ENCODE results near the gene ATP6V0A1.

The ATP6V0A1 gene

GRCh38 chr17:42521666-42522262 lies 63.1 kb downstream of the ATP6V0A1 start:
- no peak for TF ChIP-seq CTCF (IDR thresholded peaks at IDR 0.05; ENCODE audit: insufficient read depth, missing control alignments)
- FAIRE-seq (no peak), DNase-seq (ENCODE audit: insufficient read length, low spot score) (no peak)

- FAIRE-seq (no peak), DNase-seq (ENCODE audit: insufficient read length, low spot score) (no peak)
- TF ChIP-seq CTCF (IDR thresholded peaks at IDR 0.05; ENCODE audit: insufficient read depth, missing control alignments), result no peak
These were observed 63.6 kb downstream of the ATP6V0A1 start for GRCh38 chr17:42522263-42522790.

GRCh38 chr17:42522798-42523278 lies 64.2 kb downstream of the ATP6V0A1 start:
- FAIRE-seq (no peak), DNase-seq (ENCODE audit: insufficient read length, low spot score) (no peak)
- TF ChIP-seq CTCF (IDR thresholded peaks at IDR 0.05; ENCODE audit: insufficient read depth, missing control alignments), result no peak

GRCh38 chr17:42525221-42525620 lies 66.5 kb downstream of the ATP6V0A1 start:
- no peak for FAIRE-seq
- no peak for TF ChIP-seq CTCF (IDR thresholded peaks at IDR 0.05; ENCODE audit: insufficient read depth, missing control alignments)
- no peak for DNase-seq (ENCODE audit: insufficient read length, low spot score)

GRCh38 chr17:42526031-42526444 lies 67.4 kb downstream of the ATP6V0A1 start:
- TF ChIP-seq CTCF (IDR thresholded peaks at IDR 0.05; ENCODE audit: insufficient read depth, missing control alignments), result no peak
- DNase-seq (ENCODE audit: insufficient read length, low spot score), result no peak
- no peak for FAIRE-seq

DNA sequence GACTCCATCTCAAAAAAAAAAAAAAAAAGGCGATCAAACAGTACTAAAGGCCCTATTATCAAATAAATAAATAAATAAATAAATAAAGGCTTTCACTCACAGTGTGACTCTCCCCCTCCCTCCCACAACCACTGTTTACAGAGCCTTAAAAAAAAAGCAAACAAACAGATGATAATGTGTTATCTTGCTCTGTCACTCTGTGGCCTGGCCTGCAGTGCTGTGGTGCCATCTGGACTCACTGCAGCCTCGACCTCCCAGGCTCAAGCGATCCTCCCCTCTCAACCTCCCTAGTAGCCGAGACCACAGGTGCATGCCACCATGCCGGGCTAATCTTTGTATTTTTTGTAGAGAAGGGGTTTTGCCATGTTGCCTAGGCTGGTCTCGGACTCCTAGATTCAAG lies 69.3 kb downstream of the ATP6V0A1 start:
- no peak for TF ChIP-seq CTCF (IDR thresholded peaks at IDR 0.05; ENCODE audit: insufficient read depth, missing control alignments)
- DNase-seq (ENCODE audit: insufficient read length, low spot score) (no peak), FAIRE-seq (no peak)

- TF ChIP-seq CTCF (IDR thresholded peaks at IDR 0.05; ENCODE audit: insufficient read depth, missing control alignments), result no peak
- DNase-seq (ENCODE audit: insufficient read length, low spot score) (no peak), FAIRE-seq (no peak)
These were observed 70.4 kb downstream of the ATP6V0A1 start for GRCh38 chr17:42529061-42529460.

All from D721Med (cell line).